Measurements from ENCODE around the gene CABP2.
A peak's percentile ranks its signal among the peaks of the same experiment; 100 is the strongest.
"Not testable (repeated sequence)": the region's sequence is repeated elsewhere in the genome, so short reads cannot be mapped to it uniquely, and the experiment has no call there.

Gene CABP2

DNA sequence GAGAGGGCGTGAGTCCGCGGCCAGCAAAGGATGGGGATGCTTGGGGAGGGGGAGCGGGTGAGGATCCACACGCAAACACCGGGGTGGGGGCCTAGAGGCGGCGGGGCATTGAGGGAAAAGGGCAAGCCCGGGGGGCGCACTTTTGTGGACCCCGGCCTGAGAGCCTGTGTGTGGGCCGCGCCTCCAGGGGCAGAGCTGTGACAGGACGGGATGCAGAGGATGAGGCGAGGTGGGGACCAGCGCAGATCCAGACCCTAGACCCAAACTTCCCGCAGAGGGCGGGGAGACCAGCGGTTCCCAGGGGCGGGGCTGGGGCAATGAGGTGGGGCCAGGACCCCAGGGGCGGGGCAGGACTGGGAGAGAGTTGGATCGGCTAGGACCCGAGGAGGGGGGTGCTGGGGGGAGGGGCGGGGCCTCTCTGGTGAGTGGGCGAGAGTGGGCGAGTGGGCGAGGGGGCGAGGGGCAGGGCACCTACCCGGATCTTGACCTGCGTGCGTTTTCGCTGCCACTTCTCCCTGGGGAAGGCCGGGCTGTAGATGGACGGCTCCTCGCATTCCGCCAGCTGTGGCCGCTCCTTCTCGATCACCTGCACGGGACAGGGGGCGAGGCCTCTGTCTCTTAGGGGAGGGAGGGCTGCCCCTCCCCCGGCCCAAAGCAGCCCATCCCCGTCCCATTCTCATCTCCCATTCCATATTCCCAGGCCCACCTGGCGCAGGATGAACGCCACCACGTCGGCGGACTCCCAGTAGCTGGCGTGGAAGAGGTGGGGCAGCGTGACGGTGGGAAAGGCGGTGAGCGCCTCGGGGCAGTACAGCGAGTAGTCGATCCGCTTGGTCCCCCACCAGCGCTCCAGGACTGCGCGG, 28.6 kb downstream of the CABP2 start:
- DNase-seq (ENCODE audit: low read depth): no peak

DNA sequence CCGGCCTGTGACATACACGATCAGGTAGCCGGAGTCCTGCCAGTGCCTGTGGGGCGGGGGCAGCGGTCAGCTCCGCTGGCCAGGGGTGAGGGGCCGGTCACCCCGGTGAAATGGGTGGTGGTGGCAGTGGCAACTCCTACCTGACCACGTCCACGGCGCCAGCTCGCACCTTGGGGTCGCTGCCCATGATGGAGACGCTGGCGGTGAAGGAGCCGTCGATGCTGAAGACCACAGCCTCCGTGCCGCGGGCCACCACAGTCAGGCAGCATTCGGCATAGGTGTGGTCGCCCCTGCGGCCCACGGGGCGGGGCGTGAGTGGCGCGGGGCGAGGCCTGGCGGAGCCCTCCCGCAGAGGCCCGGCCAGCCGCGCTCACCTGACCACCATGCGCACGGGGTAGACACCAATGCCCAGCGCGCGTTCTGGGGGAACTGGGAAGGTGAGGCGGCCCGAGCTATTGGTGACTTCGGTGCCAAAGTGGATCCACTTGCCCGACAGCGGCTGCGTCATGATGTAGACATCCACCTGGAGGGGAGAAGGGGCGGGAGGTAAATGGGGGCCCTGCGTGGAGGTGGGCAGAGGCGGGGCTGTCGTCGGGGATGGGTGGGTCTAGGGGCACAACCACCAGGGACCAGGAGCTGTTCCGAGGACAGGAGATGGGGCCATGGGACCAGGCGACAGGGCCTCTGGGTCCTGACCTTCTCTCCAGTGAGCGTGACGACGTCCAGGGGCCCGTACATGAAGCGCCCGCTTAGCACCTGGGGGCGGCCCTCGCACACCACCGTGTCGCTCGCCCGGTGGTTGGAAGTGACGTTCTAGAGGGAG, 29.5 kb downstream of the CABP2 start:
- DNase-seq (ENCODE audit: low read depth): no peak

DNA sequence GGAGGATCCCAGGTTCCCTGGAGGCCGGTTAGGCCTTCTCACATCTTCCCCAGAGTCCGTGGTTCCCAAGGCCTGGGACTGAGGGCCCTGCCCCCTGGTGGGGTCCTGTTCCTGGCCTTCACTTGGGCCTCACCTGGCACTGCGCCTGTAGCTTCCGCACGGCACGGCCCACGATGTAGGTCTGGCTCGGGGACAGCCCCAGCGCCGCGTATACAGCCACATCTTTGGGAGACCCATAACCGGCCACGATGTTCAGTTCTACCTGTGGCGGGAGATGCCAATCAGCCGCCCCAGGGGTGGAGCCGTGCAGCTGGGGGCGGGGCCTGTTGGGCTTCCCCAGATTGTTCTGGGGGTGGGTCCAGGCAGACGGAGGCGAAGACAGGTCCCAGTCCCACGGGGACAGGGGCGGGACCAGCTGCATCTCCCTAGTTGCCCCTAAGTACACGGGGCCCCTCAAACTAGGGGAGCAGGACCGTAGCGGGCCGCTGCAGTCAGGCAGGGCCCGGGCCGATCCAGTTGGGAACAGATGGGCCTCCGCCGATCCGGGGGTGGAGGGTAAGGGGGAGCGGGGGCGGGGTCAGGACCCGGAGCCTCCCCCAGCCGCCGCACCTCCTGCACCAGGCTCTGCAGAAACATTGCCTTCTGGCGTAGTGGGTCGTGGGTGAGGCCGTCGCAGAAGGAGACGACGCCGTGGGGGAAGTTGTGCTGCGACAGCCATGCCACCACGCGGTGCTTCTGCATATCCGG, 30.3 kb downstream of the CABP2 start:
- no peak for DNase-seq (ENCODE audit: low read depth)

DNA sequence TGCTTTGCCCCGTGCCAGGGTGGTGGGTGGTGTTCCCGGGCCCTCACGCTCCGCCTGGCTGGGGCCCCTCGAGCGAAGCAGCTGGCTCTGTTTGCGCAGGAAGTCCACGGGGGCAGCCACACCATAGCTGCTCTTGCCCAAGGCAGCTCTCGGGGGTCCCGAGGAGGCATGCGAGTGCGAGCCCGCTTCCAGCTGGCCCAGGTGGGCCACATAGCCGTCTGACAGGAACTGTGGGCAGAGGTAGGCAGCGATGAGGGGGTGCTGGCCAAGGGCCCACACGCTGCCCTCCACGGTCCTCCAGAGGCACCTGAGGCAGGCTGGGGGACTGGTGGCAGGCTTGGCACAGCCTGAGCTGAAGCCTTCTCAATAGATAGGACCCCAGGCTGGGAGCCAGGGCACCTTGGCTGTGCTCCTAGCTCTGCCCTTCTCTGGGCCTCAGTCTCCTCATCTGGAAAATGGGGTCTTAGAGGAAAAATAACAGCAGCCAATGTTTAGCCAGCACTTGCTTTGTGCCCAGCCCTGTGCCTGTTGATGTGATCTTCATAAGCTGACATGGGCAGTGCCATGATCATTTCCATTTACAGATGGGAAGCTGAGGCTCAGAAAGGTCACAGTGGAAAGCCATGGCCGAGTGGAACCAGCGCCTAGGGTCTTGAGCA, 31.0 kb downstream of the CABP2 start:
- DNase-seq (ENCODE audit: low read depth): no peak

DNA sequence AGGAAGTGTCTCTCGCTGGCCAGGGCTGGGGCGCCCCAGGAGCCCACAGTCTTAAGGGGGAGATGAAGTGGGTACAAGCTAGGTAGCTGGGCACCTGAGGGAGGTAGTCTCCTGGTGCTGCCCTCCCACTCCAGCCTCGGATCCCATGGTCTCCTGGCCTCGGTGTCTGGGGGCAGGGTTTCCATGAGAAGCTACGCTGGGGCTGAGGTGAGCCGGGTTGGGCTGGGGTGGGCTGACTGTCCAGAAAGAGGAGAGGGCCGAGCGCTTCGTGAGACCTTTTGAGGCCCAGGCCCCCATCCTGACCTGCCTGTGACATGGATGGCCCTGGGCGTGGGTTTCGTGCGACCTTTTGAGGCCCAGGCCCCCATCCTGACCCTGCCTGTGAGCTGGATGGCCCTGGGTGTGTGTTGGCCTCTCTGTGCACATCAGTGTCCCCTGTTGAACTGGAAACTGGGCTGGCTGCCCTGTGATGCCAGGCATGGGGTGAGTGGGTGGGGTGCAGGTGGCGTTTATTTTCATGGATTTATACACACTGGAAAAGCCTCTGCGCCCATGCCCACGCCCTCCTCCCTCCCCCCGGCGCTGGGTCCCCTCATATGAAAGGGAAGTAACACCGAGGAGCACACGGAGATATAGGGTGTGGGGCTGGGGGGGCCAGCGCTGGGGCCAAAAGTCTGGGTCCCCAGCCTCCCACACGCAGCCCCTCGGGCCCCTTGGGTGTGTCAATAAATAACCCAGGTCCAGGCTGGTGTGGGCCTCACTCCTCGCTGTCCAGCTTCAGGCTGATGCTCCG, 31.8 kb downstream of the CABP2 start:
- no peak for DNase-seq (ENCODE audit: low read depth)

DNA sequence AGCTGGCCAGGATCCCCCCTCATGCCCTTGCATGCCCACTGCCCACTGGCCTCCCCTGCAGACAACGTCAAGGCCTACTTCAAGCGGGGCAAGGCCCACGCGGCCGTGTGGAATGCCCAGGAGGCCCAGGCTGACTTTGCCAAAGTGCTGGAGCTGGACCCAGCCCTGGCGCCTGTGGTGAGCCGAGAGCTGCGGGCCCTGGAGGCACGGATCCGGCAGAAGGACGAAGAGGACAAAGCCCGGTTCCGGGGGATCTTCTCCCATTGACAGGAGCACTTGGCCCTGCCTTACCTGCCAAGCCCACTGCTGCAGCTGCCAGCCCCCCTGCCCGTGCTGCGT, 32.5 kb downstream of the CABP2 start:
- no peak for DNase-seq (ENCODE audit: low read depth)

DNA sequence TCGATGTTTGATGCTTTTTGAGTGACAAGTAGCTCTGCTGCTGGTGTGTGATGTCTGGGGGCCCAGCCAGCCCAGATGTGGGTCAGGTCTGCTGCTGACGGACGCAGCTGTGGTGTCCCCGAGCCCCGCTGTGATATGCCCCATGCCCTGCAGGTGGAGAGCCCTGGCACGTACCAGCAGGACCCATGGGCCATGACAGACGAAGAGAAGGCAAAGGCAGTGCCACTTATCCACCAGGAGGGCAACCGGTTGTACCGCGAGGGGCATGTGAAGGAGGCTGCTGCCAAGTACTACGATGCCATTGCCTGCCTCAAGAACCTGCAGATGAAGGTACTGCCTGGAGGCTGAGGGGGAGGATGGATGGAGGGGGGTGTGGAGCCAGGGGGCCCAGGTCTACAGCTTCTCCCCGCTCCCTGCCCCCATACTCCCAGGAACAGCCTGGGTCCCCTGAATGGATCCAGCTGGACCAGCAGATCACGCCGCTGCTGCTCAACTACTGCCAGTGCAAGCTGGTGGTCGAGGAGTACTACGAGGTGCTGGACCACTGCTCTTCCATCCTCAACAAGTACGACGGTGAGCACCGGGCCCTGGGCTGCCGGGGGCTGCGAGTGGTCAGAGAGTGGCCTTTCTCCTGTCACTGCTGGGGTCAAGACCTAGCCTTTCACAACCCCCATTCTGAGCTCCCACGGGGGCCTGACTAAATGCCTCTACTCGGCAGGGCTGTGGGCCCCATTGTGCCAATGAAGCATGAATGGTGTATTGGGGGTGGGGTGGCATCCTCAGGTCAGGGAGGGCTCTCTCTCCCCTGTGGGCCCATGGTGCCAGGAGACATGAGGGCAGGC, 33.1 kb downstream of the CABP2 start:
- DNase-seq (ENCODE audit: low read depth): no peak

DNA sequence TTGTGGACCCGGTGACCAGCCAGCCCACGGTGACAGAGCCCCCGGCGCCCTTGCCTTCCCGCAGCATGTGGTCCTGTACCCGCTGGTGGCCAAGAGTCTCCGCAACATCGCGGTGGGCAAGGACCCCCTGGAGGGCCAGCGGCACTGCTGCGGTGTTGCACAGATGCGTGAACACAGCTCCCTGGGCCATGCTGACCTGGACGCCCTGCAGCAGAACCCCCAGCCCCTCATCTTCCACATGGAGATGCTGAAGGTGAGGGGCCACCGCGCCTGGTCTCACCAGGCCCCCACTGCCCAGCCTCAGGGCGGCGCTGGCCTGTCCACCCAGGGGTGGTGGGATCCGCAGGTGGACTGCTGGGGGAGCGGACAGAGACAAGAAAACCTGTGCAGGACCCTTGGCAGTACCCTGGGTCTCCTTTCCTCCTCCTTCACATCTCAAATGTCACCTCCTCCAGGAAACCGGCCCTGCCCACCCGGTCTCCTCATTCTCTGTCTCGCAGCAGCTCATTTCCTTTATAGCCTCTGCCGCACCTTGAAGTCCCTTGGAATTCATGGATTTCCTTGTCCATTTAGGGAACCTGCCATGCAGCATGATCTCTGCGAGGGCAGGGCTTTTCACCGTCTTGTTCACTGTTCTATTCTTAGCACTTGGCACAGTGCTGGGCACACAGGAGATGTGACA, 33.9 kb downstream of the CABP2 start:
- DNase-seq (ENCODE audit: low read depth): no peak

DNA sequence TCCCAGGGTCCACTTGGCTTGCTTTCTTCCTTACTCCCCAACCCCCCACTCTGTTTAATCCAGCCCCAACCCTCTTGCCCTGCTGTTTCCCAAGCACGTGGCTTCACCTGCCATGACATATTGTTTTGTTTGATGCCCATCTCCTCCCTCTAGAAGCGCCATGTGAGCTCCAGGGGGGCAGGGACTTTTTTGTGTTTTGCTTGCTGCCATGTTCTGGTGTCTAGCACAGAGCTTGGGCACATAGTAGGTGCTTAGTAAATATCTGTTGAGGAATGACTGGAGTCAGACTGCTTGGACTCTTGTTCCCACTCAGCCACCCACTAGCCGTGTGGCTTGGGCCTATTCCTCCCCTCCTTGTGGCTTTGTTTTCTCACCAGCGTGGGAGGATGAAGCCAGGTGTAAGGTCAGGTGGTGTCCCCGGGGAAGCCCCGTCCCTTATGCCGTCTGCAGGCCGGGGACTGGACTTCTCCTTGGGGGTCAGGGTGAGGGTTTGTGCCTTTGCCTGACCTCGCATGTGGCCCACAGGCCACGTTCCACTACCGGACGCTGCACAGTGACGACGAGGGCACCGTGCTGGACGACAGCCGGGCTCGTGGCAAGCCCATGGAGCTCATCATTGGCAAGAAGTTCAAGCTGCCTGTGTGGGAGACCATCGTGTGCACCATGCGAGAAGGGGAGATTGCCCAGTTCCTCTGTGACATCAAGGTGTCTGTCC, 36.6 kb downstream of the CABP2 start:
- no peak for DNase-seq (ENCODE audit: low read depth)

DNA sequence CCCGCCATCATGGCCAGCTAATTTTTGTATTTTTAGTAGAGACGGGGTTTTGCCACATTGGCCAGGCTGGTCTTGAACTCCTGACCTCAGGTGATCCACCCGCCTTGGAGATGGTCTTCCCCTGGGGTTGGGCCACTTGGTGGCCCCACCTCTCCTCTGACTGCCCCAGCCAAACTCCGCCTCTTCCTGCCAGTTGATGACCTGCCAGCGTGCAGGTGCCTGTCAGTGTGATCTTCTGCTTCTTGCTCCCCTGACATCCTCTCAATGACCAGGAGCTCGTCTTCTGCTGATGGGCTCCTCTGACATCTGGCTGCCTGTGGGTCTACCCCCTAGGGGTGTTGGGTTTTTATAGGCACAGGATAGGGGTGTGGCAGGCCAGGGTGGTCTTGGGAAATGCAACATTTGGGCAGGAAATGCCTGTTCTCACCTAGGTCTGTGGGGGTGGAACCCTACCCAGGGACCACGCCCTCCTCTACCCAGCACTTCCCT, 37.3 kb downstream of the CABP2 start:
- DNase-seq (ENCODE audit: low read depth): not testable (repeated sequence)

DNA sequence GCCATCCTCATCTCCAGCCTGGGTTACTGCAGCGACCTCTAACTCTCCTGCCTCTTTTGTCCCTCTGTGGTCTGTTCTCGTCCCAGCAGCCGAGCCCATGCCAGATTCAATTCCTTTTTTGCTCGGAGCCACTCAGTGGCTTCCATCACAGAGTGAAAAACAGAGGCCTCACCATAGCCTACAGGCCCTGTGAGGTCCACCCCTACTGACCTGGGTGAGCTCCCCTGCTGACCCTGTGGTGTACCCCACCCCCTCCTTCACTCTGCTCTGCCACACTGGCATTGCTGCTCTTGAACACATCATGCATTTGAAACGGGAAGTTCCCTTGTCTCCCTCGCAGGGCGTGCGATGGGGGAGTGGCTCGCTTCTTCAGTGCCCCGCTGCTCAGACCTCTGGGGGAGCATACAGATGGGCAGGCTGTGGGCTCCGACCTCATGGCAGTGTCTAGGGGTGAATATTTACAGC, 38.4 kb downstream of the CABP2 start:
- no peak for DNase-seq (ENCODE audit: low read depth)

DNA sequence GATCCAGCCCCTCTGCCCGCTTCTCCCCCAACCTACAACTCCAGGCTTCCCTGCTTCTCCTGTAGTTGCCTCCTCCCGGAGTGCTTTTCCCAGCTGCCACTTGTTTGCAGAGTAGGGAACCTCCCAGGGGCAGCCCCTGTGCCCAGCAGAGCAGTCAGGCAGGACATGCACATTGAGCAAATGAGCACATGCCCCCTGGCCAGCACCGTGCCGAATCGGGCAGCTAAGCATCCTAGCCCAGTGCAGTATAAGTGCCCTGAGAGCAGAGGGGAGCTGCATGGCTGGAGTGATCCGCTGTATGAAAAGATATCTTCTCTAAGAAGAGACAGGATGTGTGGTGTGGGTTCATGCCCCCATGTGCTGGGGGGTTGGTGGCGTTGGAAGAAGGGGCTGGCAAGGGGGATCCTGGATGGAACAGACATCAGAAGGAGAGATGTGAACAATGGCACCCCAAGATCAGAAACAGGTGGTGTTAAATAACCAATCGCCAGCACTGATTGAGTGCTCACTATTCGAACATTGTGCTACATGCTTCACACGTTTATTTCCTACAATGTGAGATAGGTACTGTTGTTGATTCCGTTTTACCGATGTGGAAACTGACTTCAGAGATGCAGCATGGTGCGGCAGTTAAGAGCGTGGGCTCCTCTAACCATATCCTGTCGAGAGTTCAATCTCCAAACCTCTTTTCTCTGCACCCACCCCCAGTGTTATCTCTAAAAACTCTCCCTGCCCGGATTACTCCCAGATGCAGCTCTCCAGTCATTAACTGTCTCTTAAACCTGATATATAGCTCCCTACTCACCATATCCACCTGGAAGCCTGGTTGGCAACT, 39.2 kb downstream of the CABP2 start:
- DNase-seq (ENCODE audit: low read depth): no peak

DNA sequence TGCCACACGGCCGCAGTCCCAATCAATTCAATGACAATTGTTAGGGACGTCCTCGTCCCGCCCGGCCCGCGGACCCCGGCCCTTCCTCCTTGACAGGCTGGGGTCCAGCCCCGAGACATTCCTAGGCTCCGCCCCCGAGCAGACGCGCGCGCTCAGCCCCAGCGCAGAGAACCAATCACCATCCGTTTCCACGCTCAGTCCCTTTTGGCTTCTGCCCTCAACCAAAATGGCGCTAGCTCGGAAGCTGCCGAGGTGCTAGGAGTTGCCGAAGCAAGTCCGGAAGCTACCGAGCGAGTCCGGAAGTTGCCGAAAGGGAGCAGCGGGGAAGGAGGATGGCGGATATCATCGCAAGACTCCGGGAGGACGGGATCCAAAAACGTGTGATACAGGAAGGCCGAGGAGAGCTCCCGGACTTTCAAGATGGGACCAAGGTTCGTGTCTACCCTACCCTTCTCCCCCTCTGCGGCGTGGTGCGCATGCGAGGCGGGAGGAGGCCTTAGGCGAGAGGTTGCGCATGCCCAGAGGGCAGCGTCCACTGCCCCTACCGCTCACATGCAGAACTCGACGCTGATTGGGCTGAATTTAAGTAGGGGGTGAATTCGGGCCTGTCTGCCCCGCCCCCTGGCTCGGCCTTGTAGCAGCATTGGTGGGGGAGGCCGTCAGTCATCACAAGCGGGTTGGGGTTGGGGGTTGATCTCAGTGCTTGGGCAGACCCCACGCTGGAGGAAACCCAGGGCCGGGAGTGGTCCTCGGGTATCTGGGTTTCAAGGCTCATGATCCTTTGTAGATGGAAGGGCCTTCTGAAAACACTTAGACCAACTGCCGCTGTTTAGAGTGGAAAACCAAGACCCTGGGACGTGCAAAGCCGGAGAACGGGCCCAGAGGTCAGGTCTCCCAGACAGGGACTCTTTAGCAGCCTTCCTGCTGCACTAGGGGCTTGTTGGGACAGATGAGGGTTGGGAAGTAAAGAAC, 40.1 kb downstream of the CABP2 start, which contains the start of gene AIP:
Gene AIP (plus strand): TSS at position 200 of the 972 bp plus-strand sequence. CDS start 133 bp downstream, at position 333.
- DNase-seq (ENCODE audit: low read depth): peak; percentile 78

DNA sequence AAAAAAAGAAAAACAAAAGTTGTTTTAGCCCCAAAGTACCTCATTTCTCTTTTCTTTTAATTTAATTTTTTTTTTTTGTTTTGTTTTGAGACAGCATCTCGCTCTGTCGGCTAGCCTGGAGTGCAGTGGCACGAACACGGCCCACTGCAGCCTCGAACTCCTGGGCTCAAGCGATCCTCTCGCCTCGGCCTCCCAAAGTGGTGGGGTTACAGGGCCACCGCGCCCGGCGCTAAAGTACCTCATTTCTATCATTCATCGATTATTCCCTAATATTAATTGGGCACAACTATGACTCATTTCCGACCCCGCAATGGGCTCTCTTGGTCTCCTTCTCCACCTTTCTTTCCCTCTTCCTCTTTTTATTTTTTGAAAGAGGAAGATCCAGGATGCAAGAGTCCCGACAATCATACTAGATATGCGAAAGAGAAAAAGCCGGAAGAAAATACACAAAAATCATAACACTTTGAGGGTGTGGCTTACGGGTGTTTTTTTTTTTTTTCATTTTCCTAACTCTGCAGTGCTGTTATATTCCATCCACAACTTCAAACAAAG, 40.9 kb downstream of the CABP2 start:
- no peak for DNase-seq (ENCODE audit: low read depth)

DNA sequence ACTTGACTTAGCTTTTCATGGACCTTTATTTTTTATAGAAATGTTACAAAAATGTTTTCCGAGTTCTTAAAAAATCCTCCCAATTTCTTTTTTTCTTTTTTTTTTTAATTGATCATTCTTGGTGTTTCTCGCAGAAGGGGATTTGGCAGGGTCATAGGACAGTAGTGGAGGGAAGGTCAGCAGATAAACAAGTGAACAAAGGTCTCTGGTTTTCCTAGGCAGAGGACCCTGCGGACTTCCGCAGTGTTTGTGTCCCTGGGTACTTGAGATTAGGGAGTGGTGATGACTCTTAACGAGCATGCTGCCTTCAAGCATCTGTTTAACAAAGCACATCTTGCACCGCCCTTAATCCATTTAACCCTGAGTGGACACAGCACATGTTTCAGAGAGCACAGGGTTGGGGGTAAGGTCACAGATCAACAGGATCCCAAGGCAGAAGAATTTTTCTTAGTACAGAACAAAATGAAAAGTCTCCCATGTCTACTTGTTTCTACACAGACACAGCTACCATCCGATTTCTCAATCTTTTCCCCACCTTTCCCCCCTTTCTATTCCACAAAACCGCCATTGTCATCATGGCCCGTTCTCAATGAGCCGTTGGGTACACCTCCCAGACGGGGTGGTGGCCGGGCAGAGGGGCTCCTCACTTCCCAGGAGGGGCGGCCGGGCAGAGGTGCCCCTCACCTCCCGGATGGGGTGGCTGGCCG, 45.7 kb downstream of the CABP2 start:
- DNase-seq (ENCODE audit: low read depth): not testable (repeated sequence)

DNA sequence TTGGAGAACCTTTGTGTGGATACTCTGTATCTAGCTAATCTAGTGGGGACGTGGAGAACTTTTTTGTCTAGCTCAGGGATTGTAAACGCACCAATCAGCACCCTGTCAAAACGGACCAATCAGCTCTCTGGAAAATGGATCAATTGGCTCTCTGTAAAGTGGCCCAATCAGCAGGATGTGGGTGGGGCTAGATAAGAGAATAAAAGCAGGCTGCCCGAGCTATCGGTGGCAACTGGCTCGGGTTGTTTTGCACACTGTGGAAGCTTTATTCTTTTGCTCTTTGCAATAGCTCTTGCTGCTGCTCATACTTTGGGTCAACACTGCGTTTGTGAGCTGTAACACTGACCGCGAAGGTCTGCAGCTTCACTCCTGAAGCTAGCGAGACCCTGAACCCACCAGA, 46.6 kb downstream of the CABP2 start:
- not testable (repeated sequence) for DNase-seq (ENCODE audit: low read depth)

All from stimulated activated CD8-positive, alpha-beta memory T cell treated with anti-CD3 and anti-CD28 coated beads, Interleukin-15, amount 100 ng/mL, for 24 hours (primary cell).